ENCODE measurements around the gene SLC46A2. TPM values are rescaled to one million over a fixed set of nuclear protein-coding genes. Genes with fewer than 3 reads are reported as not detected.

SLC46A2 gene
- total RNA-seq = under 1 TPM in 1 of 3 donors, not detected in 2; 0.16 TPM
- long read RNA-seq, donor 1, partial matches to known transcripts = 0 of 1 reads
- long read RNA-seq, donor 1, other reads (novel, unspliced or antisense) = 1 of 1 reads
- long read RNA-seq, donor 2 = 0 reads

GRCh38 chr9:112890106-112891081 lies at the start of gene SLC46A2:
Gene SLC46A2, minus strand, starts transcription at chr9:112890876. Its CDS starts 195 bp downstream, at chr9:112890681.
- Histone ChIP-seq H3K9me3 (no peaks in the 10 kb centered on the region), H3K36me3 (ENCODE audit: low read depth) (no peaks in the 10 kb centered on the region), H3K4me1 (ENCODE audit: low read depth) (peaks cover 5% of the 10 kb centered on the region), H3K4me3 (no peak within 1 kb of the TSS)
- no peak for DNase-seq
- peak; percentile 59 for ATAC-seq
- intact Hi-C loops (cut with DNase I, micrococcal nuclease) = no loop called here
- TF ChIP-seq, protein P1, sequence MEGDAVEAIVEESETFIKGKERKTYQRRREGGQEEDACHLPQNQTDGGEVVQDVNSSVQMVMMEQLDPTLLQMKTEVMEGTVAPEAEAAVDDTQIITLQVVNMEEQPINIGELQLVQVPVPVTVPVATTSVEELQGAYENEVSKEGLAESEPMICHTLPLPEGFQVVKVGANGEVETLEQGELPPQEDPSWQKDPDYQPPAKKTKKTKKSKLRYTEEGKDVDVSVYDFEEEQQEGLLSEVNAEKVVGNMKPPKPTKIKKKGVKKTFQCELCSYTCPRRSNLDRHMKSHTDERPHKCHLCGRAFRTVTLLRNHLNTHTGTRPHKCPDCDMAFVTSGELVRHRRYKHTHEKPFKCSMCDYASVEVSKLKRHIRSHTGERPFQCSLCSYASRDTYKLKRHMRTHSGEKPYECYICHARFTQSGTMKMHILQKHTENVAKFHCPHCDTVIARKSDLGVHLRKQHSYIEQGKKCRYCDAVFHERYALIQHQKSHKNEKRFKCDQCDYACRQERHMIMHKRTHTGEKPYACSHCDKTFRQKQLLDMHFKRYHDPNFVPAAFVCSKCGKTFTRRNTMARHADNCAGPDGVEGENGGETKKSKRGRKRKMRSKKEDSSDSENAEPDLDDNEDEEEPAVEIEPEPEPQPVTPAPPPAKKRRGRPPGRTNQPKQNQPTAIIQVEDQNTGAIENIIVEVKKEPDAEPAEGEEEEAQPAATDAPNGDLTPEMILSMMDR (IDR thresholded peaks at IDR 0.05) = no peak

DNA sequence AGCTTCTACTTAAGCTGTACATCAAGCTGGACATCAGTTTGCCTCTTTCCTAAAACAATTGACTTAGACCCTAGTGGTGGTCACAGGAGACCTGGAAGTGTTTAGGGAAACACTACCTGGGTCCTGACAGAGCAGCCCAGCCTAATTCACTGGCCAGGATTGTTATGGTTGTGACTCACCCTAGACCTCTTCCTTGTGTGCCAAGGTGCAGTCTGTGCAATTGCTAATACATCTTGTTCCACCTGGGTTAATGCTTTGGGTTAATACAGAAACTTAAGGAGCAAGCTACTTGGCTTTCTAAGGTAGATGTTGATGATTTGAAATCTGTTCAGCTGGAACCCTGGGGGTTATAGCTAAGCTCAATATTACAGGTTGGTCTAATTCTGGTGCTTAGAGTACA lies 48.7 kb upstream of the SLC46A2 start:
- no peaks in the 10 kb centered on the region for H3K4me1 ChIP-seq (ENCODE audit: low read depth)
- TF ChIP-seq, protein P1 (IDR thresholded peaks at IDR 0.05) = no peak
- no peak overlapping the region for H3K4me3 ChIP-seq
- H3K36me3 ChIP-seq (ENCODE audit: low read depth) = no peaks in the 10 kb centered on the region
- DNase-seq (no peak), ATAC-seq (no peak)
- intact Hi-C loops (cut with DNase I, micrococcal nuclease) = no loop called here
- no peaks in the 10 kb centered on the region for H3K9me3 ChIP-seq

DNA sequence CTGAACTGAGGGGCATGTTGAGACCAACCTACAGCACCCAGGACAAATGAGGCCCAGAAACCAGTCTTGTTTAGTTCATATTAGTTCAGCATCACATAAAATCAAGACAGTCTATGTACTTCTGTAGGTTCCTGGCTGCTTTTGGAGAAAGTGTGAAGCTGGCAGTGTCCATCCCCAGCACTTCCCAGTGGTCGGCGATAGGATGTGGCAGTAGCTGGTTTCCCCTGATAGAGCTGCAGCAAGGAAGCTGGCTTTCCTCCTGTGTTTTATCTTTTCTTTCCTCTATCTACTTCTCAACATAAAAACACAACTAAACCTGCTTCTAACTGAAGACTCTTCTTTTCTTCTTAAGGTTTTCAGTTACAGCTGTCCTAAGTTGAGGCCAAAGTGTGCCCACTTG lies 43.0 kb upstream of the SLC46A2 start:
- no peak for DNase-seq
- Histone ChIP-seq H3K4me3 (no peak overlapping the region), H3K36me3 (ENCODE audit: low read depth) (no peaks in the 10 kb centered on the region), H3K9me3 (no peaks in the 10 kb centered on the region), H3K4me1 (ENCODE audit: low read depth) (no peaks in the 10 kb centered on the region)
- no peak for ATAC-seq
- TF ChIP-seq, protein P1 (IDR thresholded peaks at IDR 0.05) = no peak
- intact Hi-C loops (cut with DNase I, micrococcal nuclease) = no loop called here

DNA sequence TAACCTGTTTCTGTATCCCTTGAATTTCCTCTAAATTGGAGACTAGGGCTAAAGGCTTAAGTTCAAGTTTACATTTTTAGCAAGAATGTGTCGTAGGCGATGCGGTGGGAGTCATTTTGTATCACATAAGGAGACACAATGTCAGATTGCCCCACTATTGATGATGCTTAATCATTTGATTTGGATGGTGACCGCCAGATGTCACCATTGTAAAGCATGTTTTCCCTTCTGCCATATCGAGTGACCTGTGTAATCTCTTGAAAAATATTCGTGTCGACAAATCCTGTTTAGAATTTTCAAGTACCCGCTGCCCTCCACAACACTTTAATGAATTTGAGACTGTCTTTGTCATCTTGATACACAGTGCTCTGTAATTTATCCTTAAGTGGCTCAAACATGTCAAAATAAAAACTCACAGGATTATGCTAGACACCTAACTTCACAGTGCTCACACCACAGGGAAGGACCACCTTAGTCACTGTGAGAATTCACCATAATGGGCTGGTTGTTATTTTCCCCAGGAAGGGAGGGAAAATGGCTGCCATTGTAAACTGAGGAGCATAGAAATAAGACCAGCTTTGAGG lies 34.5 kb upstream of the SLC46A2 start:
- TF ChIP-seq, protein P1 (IDR thresholded peaks at IDR 0.05) = no peak
- intact Hi-C loops (cut with DNase I, micrococcal nuclease) = no loop called here
- ATAC-seq (no peak), DNase-seq (peak in 1 of 3 donors; percentile 37)
- H3K36me3 ChIP-seq (ENCODE audit: low read depth) = no peaks in the 10 kb centered on the region
- no peaks in the 10 kb centered on the region for H3K4me1 ChIP-seq (ENCODE audit: low read depth)
- H3K4me3 ChIP-seq = no peak overlapping the region
- H3K9me3 ChIP-seq = no peaks in the 10 kb centered on the region

DNA sequence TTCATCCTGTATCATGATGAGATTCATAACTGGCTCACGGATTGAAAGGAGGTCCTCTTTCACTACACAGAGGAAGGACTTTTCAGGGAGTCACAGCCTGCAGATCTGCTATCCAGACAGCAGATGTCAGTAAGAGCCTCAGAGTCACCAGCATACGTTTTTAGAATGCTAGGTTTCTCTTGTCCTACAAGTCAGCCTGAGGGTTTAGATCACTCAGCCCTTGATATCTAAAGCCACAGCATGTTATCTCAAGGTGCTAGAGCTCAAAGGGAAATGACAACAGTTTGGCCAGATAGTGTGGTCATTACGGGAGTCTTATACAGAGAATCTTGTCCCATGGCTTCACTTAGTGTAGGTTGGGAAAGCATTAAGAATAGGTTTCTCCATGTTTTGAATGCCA lies 30.9 kb upstream of the SLC46A2 start:
- H3K36me3 ChIP-seq (ENCODE audit: low read depth) = no peaks in the 10 kb centered on the region
- ATAC-seq (peak; percentile 39), DNase-seq (peak in 1 of 3 donors; percentile 24)
- H3K4me3 ChIP-seq = no peak overlapping the region
- TF ChIP-seq, protein P1 (IDR thresholded peaks at IDR 0.05) = peak; percentile 25
- intact Hi-C loops (cut with DNase I, micrococcal nuclease) = no loop called here
- H3K4me1 ChIP-seq (ENCODE audit: low read depth) = peaks cover 8% of the 10 kb centered on the region
- H3K9me3 ChIP-seq = no peaks in the 10 kb centered on the region

All from mucosa of descending colon (tissue), 3 donors.